Activated T-helper 2 cell treated with anti-CD3 and anti-CD28 coated beads, Interferon-gamma antibody, Interleukin-2, Interleukin-4, amounts not matched to agents 10 μg/mL and 5 μg/mL and 100 μg/mL, durations not matched to agents 14 hours and 24 hours and 36 hours (primary cell): ENCODE measurements around the gene CALB2. TPM values are rescaled to one million over a fixed set of nuclear protein-coding genes. Genes with fewer than 3 reads are reported as not detected.
"Not testable (repeated sequence)": the region's sequence is repeated elsewhere in the genome, so short reads cannot be mapped to it uniquely, and the experiment has no call there.

Source experiments
- DNase-seq: peaks from one replicate; pipeline ENCODE4 v3.0.0; 2021; ENCODE audit warnings: low spot score
- H3K27ac Mint-ChIP-seq: one replicate; pipeline ENCODE4 v1.8.0; 2021; ENCODE audit warnings: mixed read lengths
- H3K27me3 Mint-ChIP-seq: one replicate; pipeline ENCODE4 v1.8.0; 2021; ENCODE audit warnings: low read depth, mixed read lengths
- H3K36me3 Mint-ChIP-seq: one replicate; pipeline ENCODE4 v1.8.0; 2021; ENCODE audit warnings: low read depth, mixed read lengths
- H3K4me1 Mint-ChIP-seq: one replicate; pipeline ENCODE4 v1.8.0; 2021; ENCODE audit warnings: low read depth, mixed read lengths
- H3K4me3 Mint-ChIP-seq: one replicate; pipeline ENCODE4 v1.8.0; 2021; ENCODE audit warnings: low read depth, mild to moderate bottlenecking, moderate library complexity, mixed read lengths
- H3K9me3 Mint-ChIP-seq: one replicate; pipeline ENCODE4 v1.8.0; 2021; ENCODE audit warnings: mixed read lengths
- intact Hi-C: fragments of 100-400 bp; cut with micrococcal nuclease; formaldehyde crosslinking; loops from one replicate; pipeline ENCODE4 v1.15.1; 2023
- total RNA-seq: library from RNA; stranded (reverse); gene quantifications from 2 replicates; pipeline ENCODE4 v1.2.3, GENCODE V29; 2022

The CALB2 gene
- total RNA-seq, 1 donor from 2014 or later: not detected

DNA sequence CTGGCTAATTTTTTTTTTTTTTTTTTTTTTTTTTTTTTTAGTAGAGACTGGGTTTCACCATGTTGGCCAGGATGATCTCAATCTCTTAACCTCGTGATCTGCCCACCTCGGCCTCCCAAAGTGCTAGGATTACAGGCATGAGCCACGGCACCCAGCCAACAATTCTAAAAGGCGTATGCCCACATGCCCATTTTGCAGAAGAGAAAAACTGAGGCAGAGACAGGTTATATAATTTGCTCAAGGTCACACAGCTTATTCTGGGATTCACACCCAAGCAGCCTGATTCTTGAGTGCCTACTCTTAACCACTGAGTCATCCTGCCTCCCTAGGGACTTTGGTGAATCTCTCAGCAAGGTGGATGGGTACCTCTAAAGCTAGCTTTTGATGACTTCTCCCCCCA lies 1.6 kb upstream of the CALB2 start:
- H3K4me1 Mint-ChIP-seq, H3K4me3 Mint-ChIP-seq, H3K9me3 Mint-ChIP-seq, H3K27me3 Mint-ChIP-seq, H3K27ac Mint-ChIP-seq, intact Hi-C loops, DNase-seq, H3K36me3 Mint-ChIP-seq: not testable (repeated sequence)

DNA sequence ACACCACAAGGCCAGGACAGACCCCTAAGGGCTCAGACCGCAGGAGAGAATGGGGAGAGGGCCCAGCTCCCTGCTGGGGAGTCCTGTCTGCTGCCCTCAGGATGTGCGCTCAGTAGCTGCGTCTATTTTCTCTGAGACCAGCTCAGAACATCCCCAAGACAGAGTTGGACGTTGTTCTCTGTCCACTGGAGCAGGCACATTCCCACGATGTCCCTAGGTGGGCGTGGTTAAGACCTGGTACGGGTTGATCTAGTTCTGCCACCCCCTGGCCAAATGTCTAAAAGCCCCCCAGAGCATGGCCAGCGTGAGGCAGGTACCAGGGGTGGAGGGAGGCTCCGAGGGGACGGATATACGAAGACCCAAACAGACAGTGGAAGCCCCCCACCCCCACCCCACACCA lies 842 bp upstream of the CALB2 start:
- no peaks in the 10 kb centered on the region for H3K9me3 Mint-ChIP-seq
- no peak overlapping the region for H3K4me3 Mint-ChIP-seq
- DNase-seq: no peak
- peaks cover 4% of the 10 kb centered on the region for H3K27me3 Mint-ChIP-seq
- H3K27ac Mint-ChIP-seq: no peak overlapping the region
- no peaks in the 10 kb centered on the region for H3K36me3 Mint-ChIP-seq
- intact Hi-C loops: no loop called here
- no peaks in the 10 kb centered on the region for H3K4me1 Mint-ChIP-seq

DNA sequence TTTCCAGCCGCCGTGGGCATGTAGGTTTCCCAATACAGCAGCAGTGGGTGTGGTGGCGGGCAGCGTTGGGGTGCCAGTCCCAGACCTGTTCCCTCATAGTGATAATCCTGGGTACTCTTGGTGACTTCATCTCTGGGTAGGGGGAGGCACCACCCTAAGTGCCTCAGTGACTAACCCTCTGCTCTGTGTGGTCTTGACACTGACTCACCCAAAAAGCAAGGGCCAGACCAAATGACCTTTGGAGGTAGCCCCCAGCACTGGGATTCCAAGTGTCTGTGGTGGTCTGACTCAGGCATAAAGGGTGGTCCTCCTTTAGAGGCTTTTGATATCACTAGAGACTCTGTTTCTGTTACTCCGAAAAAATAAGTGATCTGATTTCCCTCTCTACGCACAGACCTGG lies 908 bp downstream of the CALB2 start:
- no peak overlapping the region for H3K4me3 Mint-ChIP-seq
- no peak overlapping the region for H3K27ac Mint-ChIP-seq
- H3K27me3 Mint-ChIP-seq: peaks cover 4% of the 10 kb centered on the region
- H3K9me3 Mint-ChIP-seq: no peaks in the 10 kb centered on the region
- DNase-seq: no peak
- no peaks in the 10 kb centered on the region for H3K36me3 Mint-ChIP-seq
- intact Hi-C loops: no loop called here
- no peaks in the 10 kb centered on the region for H3K4me1 Mint-ChIP-seq

DNA sequence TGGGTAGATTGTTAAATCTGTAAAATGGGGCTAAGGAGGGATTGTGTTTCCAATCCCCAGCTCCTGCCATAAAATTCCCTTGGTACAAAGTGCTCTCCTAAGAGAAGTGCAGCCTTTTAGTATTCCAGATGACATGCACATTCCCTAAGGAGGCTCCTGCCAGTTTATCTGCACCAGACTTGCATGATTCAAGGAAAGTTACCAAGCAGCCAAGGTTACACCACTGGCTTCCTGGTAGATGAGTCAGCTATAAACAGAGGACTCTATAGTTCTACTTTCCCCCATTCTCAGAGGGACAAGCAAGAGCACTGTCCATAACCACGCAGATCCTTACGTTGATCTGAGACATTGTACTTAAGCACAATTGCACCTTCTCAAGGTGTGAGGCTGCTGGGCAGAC lies 1.9 kb downstream of the CALB2 start:
- Mint-ChIP-seq H3K4me1 (no peaks in the 10 kb centered on the region), H3K36me3 (no peaks in the 10 kb centered on the region), H3K4me3 (no peak overlapping the region), H3K9me3 (no peaks in the 10 kb centered on the region), H3K27me3 (peaks cover 4% of the 10 kb centered on the region), H3K27ac (no peak overlapping the region)
- intact Hi-C loops: no loop called here
- DNase-seq: no peak

DNA sequence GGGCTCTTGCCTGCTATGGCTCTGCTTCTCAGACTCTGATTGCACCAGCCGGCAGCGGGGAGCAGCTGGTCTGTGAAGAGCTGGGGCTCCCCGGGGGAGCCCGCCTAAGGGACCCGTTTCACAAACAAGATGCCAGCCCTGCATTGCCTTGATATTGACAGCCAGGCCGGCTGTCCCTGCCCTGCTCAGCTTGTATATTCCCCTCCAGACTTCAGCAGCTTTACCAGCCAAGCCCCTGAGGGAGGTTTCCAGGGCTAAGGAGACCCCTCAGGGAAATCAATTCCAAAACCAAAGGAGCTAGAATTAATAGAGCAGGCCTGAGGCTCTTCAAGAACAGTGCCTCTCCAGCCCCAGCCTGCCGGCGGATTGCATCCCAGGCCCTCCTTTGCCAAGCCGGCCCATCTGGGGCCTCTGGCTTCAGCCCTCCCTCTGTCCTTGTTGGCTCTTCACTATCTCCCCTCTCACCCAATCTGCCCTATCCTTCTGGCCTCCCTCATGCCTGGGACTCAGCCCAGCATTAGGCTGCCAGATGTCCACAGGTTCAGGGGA lies 5.7 kb downstream of the CALB2 start:
- no peaks in the 10 kb centered on the region for H3K4me1 Mint-ChIP-seq
- no peaks in the 10 kb centered on the region for H3K9me3 Mint-ChIP-seq
- H3K27ac Mint-ChIP-seq: no peak overlapping the region
- peaks cover 4% of the 10 kb centered on the region for H3K27me3 Mint-ChIP-seq
- intact Hi-C loops: no loop called here
- H3K36me3 Mint-ChIP-seq: no peaks in the 10 kb centered on the region
- H3K4me3 Mint-ChIP-seq: no peak overlapping the region
- no peak for DNase-seq

DNA sequence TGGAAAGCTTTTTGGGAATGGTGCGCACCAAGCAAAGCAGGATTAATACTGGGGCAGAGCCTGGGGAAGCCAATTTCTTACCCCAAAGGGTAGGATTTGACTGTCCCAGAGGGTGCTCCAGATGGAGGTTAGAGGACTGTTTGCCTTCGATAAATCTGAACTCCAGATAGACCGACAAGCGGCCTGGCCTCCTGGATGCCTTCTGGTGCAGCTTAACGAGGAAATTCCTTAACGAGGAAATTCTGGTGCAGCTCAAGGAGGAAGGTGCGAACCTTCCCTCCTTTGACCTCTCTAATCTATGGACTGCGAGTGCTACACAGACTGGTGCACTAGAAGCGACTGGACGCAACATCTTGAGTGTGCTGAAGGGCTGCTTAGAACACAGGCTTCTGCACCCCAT lies 6.5 kb downstream of the CALB2 start:
- DNase-seq: no peak
- intact Hi-C loops: no loop called here
- Mint-ChIP-seq H3K27me3 (no peaks in the 10 kb centered on the region), H3K4me3 (no peak overlapping the region), H3K27ac (no peak overlapping the region), H3K36me3 (no peaks in the 10 kb centered on the region), H3K4me1 (no peaks in the 10 kb centered on the region), H3K9me3 (no peaks in the 10 kb centered on the region)

DNA sequence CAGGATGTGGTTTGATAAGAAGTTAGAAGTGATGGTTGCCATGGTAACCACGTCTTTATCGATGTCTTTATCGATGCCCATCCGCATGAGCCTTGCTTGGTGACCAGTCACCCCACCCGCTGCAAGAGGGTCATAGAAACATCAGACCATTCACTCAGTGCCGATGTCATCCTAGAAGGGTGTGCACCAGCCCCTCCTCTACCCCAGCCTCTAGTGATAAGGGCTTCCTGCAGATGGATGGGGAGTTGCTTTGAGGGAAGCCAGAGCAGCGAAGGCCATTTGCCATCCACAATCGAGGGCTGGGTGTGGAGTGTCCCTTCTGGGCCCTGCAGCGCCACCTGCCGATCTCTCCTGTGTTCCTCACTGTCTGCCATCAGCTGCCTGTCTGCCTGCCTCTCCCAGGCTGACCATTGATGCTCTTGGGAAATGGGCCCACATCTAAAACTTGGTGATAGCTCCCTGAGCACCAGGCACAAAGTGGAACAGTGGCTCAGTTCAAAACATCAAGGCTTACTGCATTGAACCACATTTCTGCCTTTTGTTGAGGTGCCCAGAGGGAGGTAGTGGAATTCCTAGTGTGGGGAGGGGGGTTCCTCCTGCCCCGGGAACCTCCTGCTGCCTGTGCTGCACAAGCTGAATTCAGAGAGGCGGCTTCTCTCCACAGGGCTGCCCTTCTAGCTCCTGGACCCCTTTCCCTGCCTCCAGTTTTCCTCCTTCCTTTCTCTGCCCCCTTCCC lies 8.9 kb downstream of the CALB2 start:
- H3K36me3 Mint-ChIP-seq: no peaks in the 10 kb centered on the region
- no peaks in the 10 kb centered on the region for H3K9me3 Mint-ChIP-seq
- H3K4me1 Mint-ChIP-seq: no peaks in the 10 kb centered on the region
- H3K27ac Mint-ChIP-seq: no peak overlapping the region
- peak; percentile 12 for DNase-seq
- H3K27me3 Mint-ChIP-seq: no peaks in the 10 kb centered on the region
- intact Hi-C loops: no loop called here
- no peak overlapping the region for H3K4me3 Mint-ChIP-seq

DNA sequence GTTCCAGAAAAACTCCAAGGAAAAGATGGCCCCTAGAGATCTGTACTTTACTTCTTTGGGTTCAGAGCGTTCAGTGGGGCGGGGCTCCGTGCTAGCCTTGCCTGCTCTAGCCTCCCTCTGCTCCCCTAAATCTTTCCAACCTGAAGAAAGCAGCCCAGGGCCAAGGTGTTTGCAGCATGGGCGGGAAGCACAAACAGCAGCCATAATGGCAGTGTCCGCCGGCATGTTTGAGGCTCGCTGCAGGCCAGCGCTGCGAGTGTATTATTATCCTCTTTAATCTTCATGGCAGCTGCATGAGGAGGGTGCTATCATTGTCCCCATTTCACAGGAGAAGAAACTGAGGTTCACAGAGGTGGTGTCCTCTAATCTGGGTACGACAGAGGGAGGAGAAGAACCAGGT lies 10.4 kb downstream of the CALB2 start:
- Mint-ChIP-seq H3K4me1 (no peaks in the 10 kb centered on the region), H3K9me3 (no peaks in the 10 kb centered on the region), H3K27ac (no peak overlapping the region), H3K36me3 (no peaks in the 10 kb centered on the region), H3K27me3 (no peaks in the 10 kb centered on the region), H3K4me3 (no peak overlapping the region)
- intact Hi-C loops: no loop called here
- DNase-seq: no peak

DNA sequence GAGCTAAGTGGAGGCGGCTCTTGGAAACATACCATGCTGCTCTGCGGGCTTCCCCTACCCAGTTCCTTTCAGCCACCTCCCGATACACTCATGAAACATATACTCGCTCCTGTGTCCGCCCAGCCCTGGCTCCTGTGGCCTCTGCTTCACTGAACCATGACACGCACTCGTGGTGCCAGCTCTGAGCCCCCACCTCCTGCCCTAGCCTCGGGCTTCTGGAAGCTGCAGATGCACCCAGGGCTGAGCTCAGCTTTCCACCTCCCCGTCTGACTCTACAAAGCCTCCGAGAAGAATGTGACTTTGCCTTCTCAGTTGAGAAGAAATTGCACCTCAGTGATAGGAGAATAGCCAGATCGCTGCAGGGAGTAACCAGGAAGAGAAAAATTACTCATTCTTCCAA lies 11.0 kb downstream of the CALB2 start:
- Mint-ChIP-seq H3K4me3 (no peak overlapping the region), H3K36me3 (no peaks in the 10 kb centered on the region)

DNA sequence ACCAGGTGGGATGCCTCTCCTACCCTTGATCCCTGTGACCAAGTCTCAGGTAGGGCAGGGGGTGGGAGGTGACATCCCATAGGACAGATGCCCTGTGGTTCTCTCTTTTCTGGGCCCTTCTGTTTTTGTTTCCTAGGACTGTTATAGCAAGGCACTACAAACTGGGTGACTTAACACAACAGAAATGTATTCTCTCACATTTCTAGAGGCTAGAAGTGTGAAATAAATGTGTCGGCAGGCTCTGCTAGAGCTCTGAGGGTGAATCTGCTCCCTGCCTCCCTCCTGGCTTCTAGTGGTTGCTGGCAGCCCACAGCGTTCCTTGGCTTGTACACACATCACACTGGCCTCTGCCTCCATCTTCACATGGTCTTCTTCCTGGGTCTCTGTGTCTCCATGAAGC lies 12.7 kb downstream of the CALB2 start:
- Mint-ChIP-seq H3K4me1 (no peaks in the 10 kb centered on the region), H3K4me3 (no peak overlapping the region), H3K36me3 (no peaks in the 10 kb centered on the region), H3K9me3 (no peaks in the 10 kb centered on the region), H3K27me3 (no peaks in the 10 kb centered on the region), H3K27ac (no peak overlapping the region)
- intact Hi-C loops: no loop called here
- DNase-seq: no peak

More for the DNA sequence above, 11.0 kb downstream of the CALB2 start:
- Mint-ChIP-seq H3K4me1 (no peaks in the 10 kb centered on the region), H3K27me3 (no peaks in the 10 kb centered on the region), H3K9me3 (no peaks in the 10 kb centered on the region), H3K27ac (no peak overlapping the region)
- no peak for DNase-seq
- intact Hi-C loops: no loop called here

DNA sequence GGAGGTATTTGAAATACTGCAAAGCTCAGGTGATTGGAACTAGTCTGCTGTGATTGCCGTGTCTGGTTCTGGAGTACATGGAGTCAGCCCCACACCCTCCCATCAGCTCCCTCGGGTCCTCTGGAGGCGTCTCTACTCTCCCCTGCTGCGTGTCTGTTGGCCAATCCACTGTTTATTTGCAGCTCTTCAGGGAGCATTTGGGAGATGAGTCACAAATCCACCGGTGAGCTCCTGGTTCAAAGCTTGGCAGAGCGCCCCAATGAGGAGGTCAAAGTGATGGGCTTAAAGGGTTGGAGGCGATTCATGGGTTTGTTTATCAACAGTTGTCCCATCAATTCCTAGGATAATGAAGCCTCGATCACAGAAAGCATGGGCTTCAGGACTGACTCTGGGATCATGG lies 14.6 kb downstream of the CALB2 start:
- intact Hi-C loops: no loop called here
- Mint-ChIP-seq H3K36me3 (no peaks in the 10 kb centered on the region), H3K4me3 (no peak overlapping the region), H3K9me3 (no peaks in the 10 kb centered on the region), H3K4me1 (no peaks in the 10 kb centered on the region), H3K27ac (no peak overlapping the region), H3K27me3 (no peaks in the 10 kb centered on the region)
- no peak for DNase-seq

DNA sequence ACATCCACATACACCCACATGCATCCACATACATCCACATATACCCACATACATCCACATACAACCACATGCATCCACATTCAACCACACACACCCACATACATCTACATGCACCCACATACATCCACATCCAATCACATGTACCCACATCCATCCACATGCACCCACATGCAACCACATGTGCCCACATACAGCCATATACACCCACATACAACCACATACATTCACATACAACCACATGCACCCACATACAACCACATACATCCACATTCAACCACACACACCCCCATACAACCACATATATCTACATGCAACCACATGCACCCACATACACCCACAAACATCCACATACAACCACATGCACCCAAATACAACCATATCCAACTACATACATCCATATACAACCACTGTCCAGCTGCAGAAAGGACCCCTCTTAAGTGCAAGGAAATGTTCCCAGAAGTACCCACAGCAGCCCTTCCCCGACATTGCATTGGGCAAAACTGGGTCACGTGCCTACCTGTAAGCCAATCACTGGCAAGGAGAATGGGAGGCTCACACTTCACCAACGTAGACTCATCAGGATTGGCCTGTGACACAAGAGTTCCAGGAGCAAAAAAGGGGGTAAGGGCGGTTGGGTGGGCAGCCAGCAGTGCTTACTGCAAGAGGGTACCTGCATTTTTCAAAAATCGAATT lies 18.1 kb downstream of the CALB2 start:
- no peak overlapping the region for H3K27ac Mint-ChIP-seq
- no peak for DNase-seq
- no peaks in the 10 kb centered on the region for H3K4me1 Mint-ChIP-seq
- H3K9me3 Mint-ChIP-seq: no peaks in the 10 kb centered on the region
- H3K4me3 Mint-ChIP-seq: no peak overlapping the region
- peaks cover 2% of the 10 kb centered on the region for H3K27me3 Mint-ChIP-seq
- intact Hi-C loops: no loop called here
- no peaks in the 10 kb centered on the region for H3K36me3 Mint-ChIP-seq

DNA sequence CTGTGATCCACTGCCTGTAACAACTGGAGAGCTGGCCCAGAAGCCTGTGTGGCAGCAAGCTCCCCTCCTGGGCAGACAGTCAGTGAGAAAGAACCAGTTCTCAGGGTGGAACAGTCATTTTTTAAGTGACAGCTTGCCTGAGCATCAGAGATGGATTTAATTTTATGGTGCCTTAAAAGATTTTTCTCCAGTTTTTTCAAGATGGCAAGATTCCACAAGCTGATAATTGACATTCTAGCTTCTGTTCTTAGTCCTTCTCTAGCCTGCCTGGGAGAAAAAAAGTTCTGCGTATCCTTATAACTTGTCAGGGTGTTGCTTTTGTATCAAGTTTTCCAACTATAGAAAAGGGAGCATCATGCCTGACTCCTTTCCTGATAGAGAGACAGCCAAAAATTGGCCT lies 21.2 kb downstream of the CALB2 start:
- Mint-ChIP-seq H3K36me3 (no peaks in the 10 kb centered on the region), H3K27me3 (peaks cover 2% of the 10 kb centered on the region)

More for the DNA sequence above, 21.2 kb downstream of the CALB2 start:
- intact Hi-C loops: no loop called here
- Mint-ChIP-seq H3K27ac (no peak overlapping the region), H3K4me3 (no peak overlapping the region), H3K4me1 (no peaks in the 10 kb centered on the region), H3K9me3 (no peaks in the 10 kb centered on the region)
- DNase-seq: no peak
